HG03520 (cell line): ENCODE results near the gene CRTAC1.

Source experiments
- ATAC-seq: cut with Tn5 transposase; IDR thresholded peaks from one replicate; pipeline ENCODE4 v1.9.1; 2021; ENCODE audit warnings: mild to moderate bottlenecking, moderate library complexity; ENCODE audit not compliant: unreplicated experiment

Gene CRTAC1

DNA sequence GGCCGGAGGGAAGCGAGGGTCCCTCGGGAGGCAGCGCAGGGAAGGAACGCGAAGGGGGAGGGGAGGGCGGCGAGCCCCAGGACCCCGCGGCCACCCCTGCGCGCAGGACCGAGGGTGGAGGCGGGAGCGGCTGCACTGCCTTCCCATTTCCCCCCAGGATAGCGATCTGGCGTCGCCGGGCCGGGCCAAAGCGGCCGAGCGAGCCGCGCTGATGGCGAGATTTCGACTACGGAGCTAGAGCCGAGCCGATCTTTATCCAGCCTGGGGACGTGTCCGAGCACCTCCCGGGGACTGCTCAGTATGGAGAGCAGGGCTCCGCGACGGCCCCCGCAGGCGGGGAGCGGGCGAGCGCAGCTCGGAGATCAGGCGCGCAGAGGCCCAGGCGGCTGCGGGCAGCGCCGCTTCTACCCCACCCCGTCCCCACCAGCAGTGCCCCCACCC is 590 bp upstream of the CRTAC1 start:
- no peak for ATAC-seq

DNA sequence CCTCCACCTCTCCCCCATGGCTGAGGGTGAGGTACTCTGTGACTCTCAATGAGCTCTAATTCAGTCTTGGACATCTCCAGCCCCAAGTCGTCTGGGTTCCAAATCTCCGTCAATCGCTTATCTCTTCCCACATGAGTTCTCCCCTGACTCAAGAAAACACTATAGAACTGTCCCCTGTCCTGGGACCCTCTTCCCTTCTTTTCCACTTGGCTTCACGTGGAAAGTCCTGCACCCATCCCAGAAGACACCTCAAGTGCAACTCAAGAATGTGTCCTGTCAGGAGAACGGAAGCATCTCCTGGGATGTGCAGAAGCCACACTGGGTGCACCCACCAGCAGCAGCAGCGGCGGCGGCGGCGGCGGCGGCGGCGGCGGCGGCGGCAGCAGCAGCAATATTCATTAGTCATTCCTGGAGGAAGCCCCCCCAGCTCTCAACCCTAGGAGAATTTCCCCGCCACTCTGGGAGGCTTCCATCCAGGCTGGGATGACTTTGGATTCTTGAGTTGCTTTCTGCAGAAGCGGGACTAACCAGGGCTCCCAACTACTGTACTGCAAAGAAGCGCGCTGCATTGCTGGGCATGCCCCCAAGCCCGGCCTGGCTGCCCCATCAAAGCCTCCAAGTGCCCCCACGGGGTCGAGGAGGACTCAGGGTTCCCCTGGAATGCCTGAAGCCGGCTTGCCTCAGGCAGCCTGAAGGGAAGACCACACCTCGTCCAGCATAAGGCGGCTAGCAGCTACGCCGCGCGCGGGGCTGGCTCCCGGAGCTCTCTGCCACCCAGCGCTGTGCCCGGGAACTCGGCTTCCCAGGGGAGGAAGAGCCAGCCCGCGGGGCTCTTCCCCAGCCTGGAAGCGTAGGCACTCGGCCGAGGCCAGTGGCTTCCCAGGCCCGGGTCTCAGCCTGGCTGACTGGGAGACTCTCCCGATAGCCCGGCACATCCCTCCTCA is 1.0 kb downstream of the CRTAC1 start:
- no peak for ATAC-seq

DNA sequence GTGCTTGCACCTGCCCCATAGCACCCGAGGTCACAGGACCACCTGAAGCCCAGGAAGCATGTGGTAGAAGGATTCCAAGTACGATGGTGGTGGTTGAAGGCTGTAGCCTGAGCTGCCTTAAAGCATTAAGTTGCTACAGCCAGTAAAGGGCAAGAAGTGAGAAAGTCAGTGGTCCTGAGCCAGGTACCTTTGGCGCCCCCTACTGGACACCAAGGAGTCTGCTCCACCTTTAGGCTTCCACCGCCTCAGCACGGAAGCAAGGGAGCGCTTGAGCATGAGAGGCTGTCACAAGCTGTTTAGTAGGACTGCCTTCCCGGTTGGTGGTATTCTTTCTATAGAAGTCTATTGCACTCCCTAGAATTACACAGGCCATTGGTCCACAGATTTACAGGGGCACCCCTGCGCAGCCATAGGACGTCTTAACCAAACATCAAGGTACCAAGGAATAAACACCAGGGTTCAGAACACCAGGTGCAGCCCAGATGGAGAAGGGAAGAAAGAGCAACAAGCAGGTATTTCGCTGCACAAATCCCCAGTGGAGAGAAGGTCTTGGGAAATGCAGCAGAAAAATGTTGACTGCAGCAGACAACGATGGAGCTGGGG is 2.2 kb downstream of the CRTAC1 start:
- no peak for ATAC-seq

DNA sequence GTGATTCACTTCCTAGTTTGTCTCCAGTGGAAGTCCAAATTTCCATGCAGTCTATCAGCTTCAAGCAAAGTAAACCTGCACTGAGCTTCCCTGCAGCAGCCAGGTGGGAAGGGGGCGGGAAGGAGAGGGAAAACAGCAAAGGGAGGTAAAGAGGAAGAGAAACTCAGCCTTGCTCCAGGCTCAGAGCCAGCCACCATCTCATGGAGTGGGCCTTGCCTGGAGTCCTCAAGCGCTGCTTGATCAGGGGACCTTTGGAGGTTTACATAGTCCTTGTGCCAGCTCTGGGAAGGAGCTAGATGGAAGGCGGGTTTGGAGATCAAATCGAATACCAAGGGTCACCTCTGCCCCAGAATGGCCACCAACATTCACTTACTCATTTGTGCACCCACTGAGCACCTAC is 7.4 kb downstream of the CRTAC1 start:
- ATAC-seq = no peak

DNA sequence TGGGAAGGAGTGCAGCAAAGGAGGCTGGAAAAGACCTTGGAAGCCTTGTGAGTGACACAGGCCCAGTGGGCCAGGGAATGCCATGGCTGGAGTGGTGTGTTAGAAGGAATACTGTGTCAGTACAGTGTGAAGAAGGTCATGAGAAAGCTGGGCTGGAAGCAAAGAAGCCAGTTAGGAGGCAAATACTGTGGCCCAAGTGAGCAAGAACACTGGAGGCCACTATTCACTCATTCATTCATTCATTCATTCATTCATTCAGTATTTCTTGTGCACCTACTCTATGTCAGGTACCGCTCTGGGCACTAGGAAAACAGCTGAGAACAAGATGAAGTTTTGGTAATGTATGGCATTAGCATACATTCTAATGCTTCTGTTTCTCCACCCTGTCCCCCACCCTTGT is 9.6 kb downstream of the CRTAC1 start:
- ATAC-seq = no peak

DNA sequence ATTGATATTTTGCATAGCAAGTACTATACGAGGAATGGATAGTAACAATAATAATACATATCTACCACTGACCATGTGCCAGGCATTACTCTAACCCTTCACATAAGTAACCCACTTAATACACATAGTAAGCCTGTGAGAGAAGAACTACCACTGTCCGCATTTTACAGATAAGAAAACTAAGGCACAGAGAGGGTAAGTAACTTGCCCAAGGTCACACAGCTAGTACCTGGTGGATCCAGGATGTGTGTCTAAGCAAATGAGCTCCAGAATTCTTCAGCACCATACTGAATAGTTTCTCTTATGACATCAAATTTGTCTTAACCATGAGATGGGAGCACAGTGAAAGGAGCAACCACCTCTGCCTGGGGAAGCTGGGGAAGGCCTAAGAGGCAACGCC is 10.2 kb downstream of the CRTAC1 start:
- ATAC-seq = no peak

DNA sequence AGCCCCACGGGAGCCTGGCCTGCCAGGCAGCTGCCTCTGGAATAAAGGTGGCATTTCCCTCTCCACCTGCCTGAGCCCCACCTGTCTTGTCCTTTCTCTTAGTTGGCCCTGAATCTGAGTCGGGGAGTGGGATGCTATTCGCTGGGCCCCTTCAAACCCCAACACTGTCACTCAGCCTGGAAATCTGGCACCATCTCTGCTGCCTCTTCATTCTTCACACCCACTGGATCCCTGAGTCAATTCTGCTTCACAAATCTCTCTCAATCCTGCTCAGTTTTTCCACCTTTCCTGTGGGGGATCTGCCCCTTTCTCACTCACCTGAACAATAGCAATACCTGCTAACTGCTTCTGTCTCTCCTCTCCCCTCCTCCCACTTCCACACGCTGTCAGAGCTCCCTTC is 10.6 kb downstream of the CRTAC1 start:
- no peak for ATAC-seq

DNA sequence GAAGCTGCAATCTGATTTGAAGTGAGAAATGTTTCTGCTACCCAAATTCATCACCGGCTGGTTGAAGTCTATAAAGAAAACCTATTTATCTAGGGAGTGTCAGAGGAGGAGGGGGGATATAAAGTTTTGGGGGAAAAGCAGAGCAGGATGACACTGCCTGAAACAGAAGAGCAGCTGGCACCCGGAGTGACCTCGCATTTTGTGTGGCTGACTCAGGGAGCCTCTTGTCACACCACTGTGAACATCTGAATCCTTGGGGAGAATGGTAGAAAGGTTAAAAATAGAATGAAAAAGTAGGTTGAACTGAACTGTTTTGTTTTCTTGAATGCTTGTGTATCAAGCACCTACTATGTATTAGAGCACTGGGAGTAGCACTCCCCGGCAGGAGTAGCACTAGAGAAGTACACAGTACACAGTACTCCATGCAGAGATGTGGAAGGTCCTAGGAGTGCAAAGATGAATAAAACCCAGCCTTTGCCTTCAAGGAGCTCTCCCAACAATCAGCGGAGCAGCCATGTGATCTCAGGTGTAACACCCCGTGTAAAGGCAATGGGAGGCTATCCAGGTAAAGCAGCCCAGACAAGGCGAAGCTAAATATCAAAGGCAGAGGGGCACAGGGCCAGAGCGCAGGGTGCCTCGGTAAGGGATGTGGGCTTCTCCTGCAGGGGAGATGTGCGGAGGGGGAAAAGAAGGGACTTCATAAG is 13.5 kb downstream of the CRTAC1 start:
- no peak for ATAC-seq

DNA sequence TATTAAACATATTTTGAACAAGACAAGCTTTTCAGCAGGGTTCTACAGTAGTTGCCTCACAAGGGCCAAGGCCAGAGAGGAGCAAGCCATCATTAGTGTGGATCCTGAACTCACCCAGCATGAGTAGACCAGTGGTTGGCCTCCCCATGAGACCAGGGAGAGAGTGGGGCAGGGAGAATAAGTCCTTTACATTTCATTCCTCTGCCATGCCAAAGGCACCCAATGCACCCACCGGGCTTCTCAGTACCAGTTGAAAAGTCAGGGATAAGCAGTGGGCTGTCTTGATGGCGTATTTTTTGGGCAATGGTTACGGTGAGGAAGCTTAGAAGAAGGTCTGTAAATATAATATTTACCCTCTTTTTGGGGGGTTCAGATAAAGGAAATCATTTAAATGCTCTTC is 16.6 kb downstream of the CRTAC1 start:
- ATAC-seq = no peak

DNA sequence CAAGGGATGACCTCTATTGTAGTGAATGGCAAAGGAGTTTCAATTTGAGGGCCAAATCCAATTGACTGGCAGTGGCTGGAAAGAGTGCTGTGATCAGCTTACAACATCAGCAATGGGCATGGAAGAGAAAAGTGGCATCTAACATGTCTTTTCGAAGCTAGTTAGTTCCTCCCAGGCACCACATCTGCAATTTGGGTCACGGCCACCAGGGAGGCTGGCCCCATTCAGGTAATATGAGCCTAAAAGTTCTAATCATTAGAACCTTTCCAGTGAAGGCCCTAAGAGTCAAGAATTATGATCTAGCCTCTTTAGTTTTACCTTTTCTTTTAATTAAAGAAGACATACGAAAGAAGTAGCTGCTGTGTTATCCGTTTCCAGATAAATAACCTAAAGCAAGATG is 17.3 kb downstream of the CRTAC1 start:
- no peak for ATAC-seq

DNA sequence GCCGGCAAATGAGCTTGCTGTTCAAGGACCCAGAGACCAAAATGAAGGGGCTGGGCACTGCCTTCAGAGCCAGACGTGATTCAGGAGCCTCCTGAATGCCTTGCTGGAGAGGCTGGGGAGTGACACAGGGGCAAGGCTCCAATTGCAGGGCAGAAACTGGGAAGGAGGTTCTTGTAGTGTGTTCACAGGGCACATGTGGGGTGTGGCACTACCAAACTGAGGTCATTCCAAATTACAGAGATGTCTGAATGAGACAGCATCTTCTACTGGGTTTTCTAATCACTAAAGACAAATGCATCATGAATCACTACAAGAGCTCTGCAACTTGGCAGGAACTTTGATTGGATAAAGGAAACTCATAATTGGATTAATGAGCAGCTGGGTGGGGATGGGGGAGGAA is 17.8 kb downstream of the CRTAC1 start:
- ATAC-seq = no peak

DNA sequence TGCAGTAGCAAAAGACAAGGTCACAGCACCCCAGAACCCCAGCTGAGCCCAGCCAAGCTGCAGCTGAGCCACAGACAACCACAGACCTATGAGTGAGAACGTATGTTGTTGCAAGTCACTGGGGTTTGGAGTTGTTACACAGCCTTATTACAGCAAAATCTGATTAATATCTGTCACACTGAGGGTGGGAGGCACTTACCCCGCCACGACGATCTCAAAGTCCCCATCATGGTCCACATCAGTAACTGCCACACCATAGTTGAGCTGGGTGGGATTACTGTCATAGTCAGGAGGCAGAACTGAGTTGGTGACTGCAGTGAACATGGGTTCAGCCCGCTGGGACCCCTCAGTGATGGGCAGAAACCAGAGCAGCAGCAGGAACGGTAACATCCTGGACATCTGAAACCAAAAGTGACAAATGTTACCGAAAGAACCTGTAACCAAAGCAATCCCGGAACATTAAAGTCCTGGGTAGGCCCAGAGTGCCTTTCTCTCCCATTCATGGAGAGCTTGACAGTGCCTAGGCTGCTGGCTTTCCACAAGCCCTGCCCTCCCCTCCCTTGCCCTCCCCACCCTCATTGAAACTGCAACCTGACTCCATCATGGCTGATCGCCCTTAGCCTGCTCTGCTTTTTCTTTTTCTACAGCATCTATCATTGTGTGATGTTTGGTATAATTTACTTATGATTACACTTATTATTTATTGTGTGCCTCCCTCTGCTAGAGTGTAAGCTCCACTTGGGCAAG is 19.3 kb downstream of the CRTAC1 start:
- no peak for ATAC-seq

DNA sequence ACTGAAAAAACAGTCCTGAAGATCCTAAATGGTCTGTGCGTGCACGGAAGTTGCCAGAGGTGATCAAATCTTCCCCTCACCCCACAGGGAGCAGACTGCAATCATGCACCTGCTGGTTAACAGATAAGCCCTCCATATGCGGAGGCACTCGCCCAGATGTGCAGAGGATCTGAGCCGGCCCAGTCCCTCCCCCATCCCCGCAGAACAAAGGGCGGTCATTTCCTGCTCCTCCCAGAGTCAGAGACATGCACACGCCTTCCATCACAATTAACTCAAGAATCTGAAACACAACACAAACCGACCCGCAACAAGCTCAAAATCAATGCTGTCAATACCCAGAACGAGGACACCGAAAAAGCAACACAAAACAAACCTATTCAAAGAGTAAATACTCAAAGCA is 24.2 kb downstream of the CRTAC1 start:
- ATAC-seq = no peak

DNA sequence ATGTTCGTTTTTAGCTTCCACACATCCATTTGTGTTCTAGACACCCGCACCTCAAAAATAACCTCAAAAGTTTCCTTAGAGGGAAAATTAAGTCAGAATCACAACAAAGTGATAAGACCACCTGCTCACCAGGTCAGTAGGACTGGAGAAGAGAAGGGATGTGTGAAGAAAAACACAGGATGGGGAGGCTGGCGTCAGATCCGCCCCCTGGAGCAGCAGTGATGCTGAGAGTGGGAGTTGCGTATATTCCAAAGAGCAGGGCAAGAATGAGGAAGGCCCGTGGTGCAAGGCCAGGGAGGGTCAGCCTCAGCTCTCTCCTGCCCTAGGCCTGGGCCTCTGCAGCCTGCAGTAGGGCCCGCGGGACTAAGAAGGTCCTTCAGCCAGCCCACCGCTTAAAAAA is 28.7 kb downstream of the CRTAC1 start:
- ATAC-seq = no peak

DNA sequence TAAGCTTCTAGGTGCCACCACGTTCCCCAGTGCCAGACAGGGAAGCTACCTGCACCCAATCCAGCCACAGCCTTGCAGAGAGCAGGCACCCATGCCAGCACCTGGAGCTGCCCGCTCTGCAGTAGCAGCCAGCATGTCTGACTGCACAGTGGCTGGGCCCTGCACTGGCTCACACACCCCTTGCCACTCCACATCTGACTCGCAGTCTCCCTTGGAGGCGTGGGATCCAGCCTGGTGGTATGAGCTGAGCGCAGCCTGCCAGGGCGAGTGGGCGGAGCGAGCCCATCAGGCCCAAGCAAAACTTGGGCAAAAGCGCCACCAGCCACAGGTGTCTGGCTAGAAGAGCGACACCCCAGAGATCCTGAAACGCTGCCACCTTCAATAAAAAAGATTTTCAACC is 30.1 kb downstream of the CRTAC1 start:
- no peak for ATAC-seq

DNA sequence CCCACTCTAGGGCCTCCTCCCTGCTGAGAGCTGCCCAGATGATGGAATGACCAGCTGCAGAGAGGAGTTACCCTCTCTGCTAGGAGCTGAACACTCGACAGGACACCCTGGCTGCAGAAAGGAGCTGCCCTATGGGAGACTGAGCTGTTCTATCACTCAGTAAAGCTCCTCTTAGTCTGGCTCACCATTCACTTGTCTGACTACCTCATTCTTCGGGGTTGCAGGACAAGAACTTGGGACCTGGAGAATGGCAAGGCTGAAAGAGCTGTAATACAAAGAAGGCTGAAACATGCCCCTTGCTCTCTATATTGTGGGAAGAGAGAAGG is 30.5 kb downstream of the CRTAC1 start:
- no peak for ATAC-seq

DNA sequence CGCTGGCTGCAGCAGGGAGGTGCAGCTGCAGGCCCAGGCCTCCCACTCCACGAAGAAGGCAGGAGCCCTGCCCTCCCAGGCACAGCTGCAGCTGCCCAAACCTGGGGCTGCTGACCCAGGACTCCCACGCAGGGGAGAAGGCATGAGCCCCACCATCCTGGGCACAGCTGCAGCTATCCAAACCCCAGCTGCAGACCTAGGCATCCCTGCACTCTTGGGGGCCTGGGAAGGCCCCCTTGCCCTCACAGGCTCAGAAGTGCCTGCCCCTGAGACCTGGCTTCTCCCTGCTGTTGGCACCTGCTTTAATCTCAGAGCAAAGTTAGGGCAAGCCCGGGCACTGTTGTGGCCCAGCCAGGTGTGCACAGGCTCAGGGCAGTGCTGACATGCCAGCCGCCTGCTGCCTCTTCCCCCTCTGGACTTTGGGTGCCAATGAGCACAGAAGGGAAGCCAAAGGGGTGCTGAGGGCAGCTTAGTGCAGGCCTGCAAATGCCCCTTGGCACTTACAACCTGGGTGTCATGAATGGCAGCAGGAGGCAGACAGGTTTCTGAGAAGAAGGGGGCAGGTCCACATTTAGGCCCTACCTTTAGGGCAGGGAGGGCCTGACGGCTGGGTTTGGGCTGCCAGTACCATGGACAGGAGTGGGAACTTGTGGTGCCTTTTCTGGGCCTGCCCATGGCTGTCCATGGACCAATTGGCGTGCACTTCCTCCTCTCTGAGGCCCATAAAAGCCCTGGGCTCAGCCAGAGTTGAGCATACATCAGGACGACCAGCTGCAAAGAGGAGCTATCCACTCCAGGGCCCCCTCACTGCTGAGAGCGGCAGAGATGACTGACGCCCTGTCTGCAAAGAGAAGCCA is 31.1 kb downstream of the CRTAC1 start:
- no peak for ATAC-seq

DNA sequence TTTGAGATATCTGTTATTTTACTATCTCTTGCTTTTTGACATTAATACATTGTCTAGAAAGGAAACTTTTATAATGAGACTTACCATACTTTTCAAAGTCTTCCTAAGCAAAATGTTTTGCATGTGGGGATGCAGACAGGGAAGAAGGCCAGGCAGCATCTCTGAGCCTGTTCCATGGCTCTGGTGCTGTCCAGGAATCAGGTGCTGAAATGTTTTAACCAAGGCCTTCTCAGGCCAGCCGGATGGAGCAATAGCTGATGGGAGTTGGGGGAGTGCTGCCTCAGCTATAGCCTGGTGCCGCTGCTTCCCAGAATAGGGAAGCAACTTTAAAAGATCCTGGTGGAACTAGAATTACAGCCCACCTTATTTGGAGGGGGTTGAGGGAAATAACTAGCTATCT is 38.5 kb downstream of the CRTAC1 start:
- no peak for ATAC-seq

DNA sequence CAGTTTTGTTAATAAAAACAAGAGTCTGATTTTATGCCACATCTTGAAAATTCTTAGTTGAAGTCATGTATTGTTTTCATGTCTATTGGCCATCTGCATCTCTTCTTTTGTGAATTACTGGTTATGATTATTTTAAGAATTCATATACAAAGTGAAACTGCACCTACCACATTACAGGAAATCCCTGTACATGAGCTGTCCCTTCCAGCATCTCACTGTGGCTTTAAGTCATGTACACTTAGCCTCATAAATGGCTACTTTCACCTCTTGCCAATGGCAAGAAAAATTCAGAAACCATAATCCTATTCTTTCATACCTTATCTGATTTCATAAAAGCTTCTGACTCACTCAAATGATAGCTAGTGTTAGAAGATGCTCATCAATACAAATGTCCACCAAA is 48.6 kb downstream of the CRTAC1 start:
- ATAC-seq = no peak

DNA sequence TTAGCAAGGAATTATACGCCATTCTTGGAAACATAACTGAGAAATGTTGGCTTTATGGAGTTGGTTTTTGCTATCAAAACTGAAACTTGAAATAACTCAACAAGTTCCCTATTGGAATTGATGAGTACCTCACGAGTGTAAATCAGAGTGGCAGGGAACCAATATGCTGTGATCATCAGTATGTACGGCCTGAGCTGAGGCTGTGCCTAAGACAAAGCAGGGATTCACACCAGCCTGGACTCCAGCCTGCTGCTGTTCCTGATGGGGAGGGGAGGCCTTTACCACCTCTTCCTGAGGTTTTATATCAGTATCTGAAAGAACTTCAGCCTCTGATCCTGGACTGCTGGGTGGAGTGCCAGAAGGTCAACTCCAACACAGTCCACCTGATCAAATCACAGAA is 52.7 kb downstream of the CRTAC1 start:
- no peak for ATAC-seq
